Astrocyte of the spinal cord (primary cell): ENCODE data around the gene LAMA3.
A peak's percentile ranks its signal among the peaks of the same experiment; 100 is the strongest.

ENCODE experiments used
- DNase-seq: peaks from one replicate; pipeline ENCODE4 v3.0.0; 2011; ENCODE audit warnings: low read depth, low spot score
- H3K4me3 ChIP-seq: 2 replicates; pipeline ENCODE4 v1.5.1; 2011; ENCODE audit warnings: low read depth, mild to moderate bottlenecking, low read length, moderate library complexity
- CTCF ChIP-seq: IDR thresholded peaks from 2 replicates; pipeline ENCODE4 v1.5.1; 2012; ENCODE audit warnings: low read depth, mild to moderate bottlenecking, low read length, inconsistent platforms
- in situ Hi-C: cut with HindIII; loops from 2 replicates; pipeline ENCODE4 v1.10.0; 2017; ENCODE audit warnings: low sequenced_read_pairs

Gene LAMA3

GRCh38 chr18:23835506-23835905, 146.3 kb downstream of the LAMA3 start:
- in situ Hi-C loops = no loop called here
- no peak for DNase-seq
- H3K4me3 ChIP-seq = no peak overlapping the region
- TF ChIP-seq CTCF = no peak

- H3K4me3 ChIP-seq = no peak overlapping the region
- peak; percentile 69 for DNase-seq
- in situ Hi-C loops = no loop called here
- no peak for TF ChIP-seq CTCF
These were observed 148.3 kb downstream of the LAMA3 start for GRCh38 chr18:23837591-23837990.

GRCh38 chr18:23838233-23838632, 149.0 kb downstream of the LAMA3 start:
- DNase-seq = no peak
- in situ Hi-C loops = no loop called here
- no peak for TF ChIP-seq CTCF

GRCh38 chr18:23838801-23839366, 149.6 kb downstream of the LAMA3 start:
- no peak for TF ChIP-seq CTCF
- in situ Hi-C loops = no loop called here
- H3K4me3 ChIP-seq = no peak overlapping the region
- DNase-seq = peak; percentile 55

More at GRCh38 chr18:23838233-23838632, 149.0 kb downstream of the LAMA3 start:
- no peak overlapping the region for H3K4me3 ChIP-seq

- no peak overlapping the region for H3K4me3 ChIP-seq
- in situ Hi-C loops = no loop called here
- no peak for DNase-seq
- TF ChIP-seq CTCF = no peak
These were observed 153.1 kb downstream of the LAMA3 start for GRCh38 chr18:23842305-23842704.

- no peak overlapping the region for H3K4me3 ChIP-seq
- no peak for DNase-seq
These were observed 155.9 kb downstream of the LAMA3 start for GRCh38 chr18:23844991-23845680.

More at GRCh38 chr18:23844991-23845680, 155.9 kb downstream of the LAMA3 start:
- no peak for TF ChIP-seq CTCF
- in situ Hi-C loops = no loop called here
